Stimulated activated CD8-positive, alpha-beta memory T cell treated with anti-CD3 and anti-CD28 coated beads, Interleukin-15, amount 100 ng/mL, for 48 hours (primary cell): ENCODE data around the gene ZNF483.
"Not testable (repeated sequence)": the region's sequence is repeated elsewhere in the genome, so short reads cannot be mapped to it uniquely, and the experiment has no call there.

Experiments used
- DNase-seq, 2 donors: peaks; one replicate each; pipeline ENCODE4 v3.0.0-alpha.2; 2020; ENCODE audit warnings: low read depth in 2 of 2

Gene ZNF483

DNA sequence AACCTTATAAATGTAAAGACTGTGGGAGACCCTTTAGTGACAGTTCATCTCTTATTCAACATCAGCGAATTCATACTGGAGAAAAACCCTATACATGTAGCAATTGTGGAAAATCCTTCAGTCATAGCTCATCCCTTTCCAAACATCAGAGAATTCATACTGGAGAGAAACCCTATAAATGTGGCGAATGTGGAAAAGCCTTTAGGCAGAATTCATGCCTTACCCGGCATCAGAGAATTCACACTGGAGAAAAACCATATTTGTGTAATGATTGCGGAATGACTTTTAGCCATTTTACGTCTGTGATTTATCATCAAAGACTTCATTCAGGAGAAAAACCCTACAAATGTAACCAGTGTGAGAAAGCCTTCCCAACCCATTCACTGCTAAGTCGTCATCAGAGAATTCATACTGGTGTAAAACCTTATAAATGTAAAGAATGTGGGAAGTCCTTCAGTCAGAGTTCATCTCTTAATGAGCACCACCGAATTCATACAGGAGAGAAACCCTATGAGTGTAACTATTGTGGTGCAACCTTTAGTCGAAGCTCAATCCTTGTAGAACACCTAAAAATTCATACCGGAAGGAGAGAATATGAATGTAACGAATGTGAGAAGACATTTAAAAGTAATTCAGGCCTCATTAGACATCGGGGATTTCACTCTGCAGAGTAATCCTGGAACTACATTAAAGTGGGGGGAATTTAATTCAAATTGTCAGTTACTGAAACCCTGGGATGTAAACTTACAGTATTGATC lies 17.7 kb downstream of the ZNF483 start:
- DNase-seq: no peak

DNA sequence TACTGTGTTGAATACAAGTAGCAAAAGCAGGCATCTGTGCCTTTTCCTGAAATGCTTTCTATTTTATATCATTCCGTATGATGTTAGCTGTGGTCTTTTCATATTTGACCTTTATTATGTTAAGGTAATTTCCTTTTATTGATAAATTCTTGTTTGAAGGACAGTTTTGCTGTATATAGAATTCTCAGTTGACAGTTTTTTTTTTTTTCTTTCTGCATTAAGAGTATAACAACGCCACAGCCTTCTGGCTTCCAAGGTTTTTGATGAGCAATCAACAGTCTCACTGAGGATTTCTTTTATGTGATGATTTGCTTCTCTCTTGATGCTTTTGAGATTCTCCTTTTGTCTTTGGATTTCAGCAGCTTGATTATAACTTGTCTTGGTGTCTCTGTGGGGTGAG lies 23.6 kb downstream of the ZNF483 start:
- no peak for DNase-seq

DNA sequence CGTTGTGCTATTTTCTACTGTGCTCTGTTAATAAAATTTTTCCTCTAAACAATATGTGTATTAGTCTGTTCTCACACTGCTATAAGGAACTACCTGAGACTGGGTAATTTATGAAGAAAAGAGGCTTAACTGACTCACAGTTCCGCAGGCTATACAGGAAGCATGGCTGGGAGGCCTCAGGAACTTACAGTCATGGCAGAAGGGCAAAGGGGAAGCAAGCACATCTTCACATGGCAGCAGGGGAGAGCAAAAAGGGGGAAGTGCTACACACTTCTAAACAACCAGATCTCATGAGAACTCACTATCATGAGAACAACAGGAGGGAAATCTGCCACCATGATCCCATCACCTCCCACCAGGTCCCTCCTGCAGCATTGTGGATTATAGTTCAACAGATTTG lies 30.4 kb downstream of the ZNF483 start:
- DNase-seq: not testable (repeated sequence)

DNA sequence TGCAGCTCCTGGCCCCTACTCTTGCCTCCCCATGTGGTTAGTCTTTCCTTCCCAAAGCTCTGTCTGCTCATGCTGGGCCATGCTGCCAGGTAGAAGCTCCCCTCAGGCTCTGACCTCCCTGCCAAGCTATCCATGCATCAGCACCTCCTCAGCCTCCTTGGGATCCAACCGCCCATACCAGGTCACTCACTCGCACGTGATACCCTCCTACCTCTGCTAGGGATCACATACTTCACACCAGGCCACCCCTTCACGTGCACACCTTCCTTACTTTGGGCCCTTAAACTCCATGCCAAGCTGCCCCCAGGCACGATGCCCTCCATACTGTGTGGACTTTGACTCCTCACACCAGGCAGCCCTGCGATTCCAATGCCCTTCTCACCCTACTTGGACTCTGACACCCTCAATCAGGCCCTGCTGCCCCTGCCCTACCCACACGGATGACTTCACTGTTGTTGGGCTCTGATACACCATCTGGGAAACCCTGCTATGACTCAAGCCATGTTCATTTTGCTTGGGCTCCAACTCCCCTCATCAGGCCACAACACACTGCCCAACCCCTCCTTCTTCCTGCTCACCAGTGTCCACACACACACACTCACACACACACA lies 34.1 kb downstream of the ZNF483 start:
- no peak for DNase-seq

DNA sequence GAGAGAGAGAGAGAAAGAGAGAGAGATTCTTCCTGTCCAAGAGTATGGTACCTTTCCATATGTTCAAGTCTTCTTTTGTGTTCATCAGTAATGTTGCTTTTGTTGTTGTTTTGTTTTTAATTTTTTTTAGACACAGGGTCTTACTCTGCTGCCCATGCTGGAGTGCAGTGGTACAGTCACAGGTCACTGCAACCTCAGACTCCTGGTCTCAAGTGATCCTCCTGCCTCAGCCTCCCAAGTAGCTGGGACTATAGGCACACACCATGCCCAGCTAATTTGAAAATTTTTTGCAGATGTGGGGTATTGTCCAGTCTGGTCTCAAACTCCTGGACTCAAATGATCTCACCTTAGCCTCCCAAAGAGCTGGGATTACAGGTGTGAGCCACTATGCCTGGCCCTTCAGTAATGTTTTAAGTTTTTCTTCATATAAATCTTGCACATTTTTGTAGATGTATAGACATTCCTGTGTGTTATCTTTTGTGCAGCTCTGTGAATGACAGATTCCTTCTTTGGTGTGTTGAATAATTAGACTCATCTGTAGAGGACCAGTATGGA lies 36.3 kb downstream of the ZNF483 start:
- DNase-seq: no peak

DNA sequence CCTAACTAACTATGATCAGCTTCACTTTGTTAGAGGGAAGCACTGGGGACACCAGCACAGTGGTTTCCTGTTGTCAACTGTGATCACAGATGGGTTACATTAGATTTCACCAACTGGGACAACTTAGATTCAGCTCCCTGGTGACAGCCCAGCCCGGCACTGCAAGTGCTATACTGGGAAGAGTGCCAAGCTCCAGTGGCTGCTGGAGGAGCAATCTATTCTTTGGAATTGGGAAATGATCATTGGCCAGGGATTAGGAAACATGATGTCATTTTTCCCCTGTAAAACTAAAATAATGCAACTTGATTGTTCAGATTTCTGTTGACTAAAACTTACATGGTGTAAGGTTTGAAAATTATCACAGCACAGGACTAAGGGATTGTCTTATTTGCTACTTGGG lies 41.3 kb downstream of the ZNF483 start:
- no peak for DNase-seq

DNA sequence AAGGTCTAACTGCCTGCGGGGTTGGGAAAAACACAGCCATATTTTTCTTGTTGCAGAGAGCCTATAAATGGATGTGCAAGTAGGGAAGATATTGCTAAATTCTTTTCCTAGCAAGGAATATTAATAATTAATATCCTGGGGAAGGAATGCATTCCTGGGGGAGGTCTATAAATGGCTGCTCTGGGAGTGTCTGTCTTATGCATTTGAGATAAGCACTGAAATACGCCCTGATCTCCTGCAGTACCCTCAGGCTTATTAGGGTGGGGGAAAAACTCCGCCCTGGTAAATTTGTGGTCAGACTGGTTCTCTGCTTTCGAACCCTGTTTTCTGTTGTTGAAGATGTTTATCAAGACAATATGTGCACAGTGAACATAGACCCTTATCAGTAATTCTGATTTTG lies 43.1 kb downstream of the ZNF483 start:
- not testable (repeated sequence) for DNase-seq

DNA sequence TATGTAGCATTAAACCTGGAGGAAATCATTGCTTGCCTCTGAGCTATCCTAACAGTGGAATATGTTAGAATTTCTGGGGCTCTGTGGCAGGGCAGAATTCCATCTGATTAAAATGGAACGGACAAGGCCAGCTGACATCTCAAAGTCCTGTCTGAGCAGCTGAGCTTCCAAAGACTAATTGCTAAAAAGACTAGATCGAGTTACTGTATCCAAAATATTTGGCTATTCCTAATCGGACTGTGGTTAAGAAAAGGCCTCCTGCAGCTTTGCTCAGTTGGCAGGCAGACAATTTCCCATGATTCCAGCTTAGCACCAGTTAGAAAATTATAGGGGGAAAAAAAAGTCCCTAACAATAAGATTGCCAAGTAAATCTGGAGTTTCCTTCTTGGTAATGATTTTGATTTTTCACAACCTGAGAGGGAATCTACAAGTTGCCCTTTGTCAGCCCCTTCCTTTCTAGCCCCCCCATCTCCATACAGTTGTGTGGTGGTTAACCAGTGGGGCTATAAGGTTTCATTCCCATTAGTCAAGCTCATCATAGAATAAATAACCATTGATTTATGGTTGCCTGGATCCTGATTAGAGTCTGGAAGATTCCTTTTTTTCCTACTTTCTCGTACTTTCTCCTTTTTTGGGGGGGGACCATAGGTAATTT lies 48.1 kb downstream of the ZNF483 start:
- no peak for DNase-seq

DNA sequence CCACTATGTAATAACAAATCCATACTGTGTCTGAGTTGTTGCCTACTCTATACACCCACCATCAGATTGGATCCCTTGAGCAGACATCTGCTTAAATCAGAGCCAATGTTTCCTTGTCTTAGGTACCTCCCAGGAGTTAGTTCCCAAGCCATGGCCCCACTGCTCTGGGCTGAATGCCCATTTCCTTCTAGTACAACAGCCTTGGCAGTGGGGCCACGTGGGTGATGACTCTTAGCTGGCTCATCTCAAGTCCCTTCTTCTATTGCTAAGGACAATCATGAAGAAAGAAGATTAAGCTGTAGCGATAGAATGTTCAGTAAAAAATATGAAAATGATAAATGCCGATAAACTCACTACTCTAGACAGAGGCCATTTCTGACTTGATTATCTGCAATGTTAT lies 57.9 kb downstream of the ZNF483 start:
- no peak for DNase-seq

DNA sequence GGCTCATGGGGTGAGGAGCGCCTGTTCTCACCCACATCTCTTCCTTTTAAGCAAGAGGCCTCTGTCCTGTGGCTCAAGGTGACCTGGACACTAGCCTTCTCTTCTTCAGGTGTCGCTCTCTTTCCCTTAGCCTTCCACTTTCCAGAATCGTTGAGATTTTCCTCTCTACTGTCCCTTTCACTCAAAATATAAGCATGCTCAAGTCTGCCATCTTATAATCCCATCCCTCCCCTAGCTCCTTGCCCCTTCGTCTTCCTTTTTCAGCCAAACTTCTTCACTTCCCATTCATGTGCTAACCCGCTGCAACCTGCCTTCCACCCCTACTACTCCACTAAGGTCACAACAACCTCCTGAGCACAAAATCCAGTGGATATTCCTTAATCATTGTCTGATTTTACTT lies 61.4 kb downstream of the ZNF483 start:
- DNase-seq: no peak

DNA sequence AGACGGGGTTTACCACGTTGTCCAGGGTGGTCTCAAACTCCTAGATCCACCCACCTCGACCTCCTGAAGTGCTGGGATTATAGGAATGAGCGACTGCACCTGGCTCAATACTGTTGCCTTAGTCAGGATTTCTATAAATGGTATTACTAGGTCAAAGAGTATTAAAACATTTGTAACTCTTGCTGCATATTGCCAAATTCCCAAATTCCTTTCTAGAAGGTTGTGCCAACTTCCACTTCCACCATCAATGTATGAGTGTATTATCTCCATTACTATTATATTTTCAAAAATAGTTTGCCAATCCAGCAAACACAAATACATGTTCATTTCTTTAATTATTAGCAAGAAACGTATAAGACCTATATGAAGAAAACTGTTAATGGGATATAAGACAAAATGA lies 63.9 kb downstream of the ZNF483 start:
- no peak for DNase-seq

DNA sequence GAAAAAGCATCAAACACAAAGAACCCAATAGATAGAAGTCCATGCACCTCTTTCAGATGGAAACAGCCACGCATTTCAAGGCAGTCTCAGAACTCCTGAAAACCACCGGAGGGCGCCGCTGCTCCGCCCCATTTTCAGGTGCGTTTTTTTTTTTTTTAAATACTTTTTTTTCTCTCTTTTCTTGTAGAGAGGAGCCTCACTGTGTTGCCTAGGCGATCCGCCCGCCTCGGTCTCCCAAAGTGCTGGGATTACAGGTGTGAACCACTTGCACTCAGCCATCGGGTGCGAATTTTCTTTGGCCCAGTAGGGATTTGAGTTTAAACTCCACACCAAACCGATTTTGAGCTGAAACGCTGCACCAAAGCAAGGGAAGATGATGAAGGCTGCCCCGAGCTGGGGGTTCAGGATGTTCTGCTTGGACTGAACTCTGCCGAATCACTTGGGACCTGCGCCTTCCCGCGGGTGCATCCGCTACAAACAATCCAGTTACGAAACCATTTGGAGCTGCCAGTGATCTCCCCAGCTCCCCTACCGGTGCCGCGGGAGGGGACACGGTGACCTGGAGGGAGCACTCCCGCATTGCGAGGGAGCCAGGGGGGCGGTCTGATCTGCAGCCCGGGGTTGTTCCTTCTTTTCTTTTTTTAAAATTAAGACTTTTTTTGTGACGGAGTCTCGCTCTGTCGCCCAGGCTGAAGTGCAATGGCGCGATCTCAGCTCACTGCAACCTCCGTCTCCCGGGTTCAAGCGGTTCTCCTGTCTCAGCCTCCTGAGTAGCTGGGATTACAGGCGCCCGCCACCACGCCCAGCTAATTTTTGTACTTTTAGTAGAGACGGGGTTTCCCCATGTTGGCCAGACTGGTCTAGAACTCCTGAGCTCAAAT lies 73.1 kb downstream of the ZNF483 start:
- peak in 1 of 2 donors; percentile 13 for DNase-seq

DNA sequence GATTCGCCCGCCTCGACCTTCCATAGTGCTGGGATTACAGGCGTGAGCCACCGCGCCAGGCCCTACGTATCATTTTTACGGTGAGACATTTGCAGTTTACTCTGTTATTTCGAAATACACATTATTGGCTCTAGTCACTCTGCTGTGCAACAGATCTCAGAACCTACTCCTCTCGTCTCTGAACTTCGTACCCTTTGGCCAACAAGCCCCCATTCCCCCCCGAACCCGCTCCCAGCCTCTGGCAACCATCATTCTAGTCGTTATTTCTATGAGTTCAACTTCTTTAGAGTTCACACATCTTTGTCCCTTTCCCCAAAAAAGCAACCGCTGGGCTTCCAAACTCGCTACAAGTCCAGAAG lies 73.7 kb downstream of the ZNF483 start:
- DNase-seq: no peak

DNA sequence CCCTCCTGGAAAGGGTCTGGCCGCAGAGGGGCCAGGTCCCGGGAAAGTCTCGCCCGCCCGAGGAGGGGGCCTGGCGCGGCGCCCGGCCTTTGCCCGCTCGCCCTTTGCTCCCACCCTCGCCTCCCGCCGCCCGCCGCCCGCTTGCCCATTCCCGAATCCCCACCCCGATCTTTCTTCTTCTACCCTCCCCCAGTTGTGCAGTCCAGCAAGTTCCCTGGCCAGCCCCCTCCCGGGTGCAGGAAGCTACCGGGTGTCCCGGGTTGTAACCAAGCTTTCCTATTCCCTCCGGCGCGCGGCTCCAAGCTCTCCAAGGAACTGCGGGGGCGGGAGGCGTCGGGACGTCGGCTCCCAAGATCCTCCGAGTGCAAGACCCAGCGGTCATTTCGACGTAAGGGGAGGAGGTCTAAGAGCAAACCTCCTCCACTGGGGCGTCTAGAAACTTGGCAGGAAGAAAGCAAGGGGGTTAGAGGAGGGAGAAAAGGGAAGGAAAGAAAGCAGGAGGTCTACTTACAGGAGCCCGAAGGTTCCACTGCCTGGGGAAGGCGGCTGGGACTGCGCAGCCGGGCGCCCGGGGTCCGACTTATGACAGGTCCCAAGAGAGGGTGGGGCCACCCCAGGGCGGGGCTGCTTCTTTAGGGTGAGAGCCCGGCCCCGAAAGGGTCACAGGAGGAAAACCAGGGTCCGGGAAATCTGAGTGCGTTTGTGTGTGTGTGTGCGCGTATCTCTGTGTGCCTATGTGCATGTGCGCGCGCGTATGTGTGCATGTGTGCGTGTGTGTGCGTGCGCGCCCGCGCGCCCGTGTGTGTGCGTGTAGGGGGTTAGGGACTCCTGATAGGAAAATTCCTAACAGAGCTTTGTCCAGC lies 74.3 kb downstream of the ZNF483 start, which contains the start of gene PTGR1:
TSS of gene PTGR1 (minus strand) at position 556 of the 863 bp plus-strand sequence. CDS start 2,225 bp downstream, outside the sequence.
- no peak for DNase-seq

DNA sequence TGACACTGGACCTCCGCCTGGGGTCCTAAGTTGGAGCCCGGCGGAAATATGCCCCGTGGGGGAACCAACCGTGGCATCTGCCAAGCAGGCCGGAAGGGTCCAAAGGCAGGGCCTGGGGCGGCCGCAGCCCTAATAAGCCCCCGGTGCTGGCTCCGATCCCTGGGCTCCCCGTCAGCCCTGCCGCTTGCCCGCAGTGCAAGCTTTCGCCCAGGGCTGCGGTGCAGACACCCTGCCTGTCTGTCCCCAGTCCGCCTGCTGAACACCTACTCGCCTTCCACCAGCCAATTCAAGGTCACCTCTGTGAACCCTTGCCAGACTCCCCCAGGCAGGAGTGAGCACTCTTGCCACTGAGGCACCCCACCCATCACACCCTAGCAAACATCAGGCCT lies 75.0 kb downstream of the ZNF483 start:
- DNase-seq: no peak

DNA sequence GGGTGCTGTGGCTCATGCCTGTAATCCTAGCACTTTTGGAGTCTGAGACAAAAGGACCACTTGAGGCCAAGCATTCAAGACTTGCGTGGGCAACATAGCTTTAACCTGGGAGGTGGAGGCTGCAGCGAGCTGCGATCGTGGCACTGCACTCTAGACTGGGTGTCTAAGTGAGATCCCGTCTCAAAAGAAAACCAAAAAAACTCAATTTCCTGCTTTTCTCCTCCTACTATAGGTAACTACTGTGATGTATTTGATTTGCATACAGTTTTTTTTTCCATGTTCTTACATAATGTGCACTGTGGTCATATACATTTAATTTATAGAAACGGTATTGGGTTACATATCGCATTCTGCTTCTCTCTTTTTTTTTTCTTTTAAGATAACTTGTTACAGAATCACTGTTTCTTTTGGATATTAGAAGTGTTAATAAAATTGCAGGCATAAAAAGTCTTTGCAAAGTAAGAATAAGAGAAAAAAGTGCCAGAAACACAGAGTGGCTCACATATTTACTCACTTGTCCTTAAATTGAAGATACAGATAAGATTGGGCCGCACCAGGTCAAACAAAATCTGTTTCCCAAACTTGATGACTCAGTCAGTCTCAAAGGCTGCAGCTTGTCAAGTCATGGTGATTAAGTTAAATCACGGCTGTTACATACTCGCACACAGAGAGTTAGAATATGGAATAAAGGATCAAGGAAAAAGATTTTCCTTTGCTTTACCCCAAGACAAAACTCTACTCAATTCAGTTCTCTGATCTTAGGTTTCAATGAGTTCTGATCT lies 76.4 kb downstream of the ZNF483 start:
- DNase-seq: no peak

DNA sequence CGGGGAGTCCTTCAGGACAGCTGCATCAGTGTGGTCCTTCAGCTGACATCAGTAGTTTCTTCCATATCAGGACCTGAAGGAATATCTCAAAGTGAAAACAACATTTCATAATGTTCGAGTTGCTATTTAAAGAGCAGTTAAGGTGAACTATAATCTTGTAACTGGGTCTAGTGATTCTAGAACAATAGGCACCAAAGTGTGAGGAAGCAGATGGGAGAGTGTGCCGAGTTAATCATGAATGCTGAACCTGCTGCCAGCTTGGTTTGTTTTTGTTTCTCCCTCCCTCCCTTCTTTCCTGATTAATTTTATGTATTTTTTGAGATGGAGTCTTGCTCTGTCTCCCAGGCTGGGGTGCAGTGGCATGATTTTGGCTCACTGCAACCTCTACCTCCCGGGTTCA lies 78.1 kb downstream of the ZNF483 start:
- no peak for DNase-seq

DNA sequence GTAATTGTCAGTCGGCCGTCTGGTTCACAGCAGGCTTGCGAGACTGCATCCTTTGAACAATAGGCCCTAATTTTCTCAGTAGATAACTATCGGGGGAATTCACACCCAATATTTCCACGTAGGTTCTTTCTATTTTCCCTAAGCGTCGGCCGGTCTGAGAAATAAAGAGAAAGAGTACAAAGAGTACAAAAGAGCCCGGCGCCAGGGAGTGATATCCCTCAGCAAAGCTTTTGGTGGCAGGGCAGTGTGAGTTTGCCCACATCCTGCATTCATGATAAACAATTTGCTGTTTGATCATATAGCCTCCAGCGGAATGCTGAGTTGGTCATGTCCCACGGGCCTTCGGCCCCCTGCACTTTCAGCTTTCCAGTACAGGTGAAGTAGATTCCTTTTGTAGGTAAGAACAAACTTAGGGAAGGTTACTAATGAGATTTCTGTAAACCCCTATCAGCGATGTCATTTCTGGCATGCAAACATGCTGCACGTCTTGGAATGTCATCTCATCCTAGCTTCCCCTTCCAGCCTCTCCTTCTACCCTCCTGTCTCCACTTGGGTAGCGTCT lies 79.2 kb downstream of the ZNF483 start:
- DNase-seq: no peak

DNA sequence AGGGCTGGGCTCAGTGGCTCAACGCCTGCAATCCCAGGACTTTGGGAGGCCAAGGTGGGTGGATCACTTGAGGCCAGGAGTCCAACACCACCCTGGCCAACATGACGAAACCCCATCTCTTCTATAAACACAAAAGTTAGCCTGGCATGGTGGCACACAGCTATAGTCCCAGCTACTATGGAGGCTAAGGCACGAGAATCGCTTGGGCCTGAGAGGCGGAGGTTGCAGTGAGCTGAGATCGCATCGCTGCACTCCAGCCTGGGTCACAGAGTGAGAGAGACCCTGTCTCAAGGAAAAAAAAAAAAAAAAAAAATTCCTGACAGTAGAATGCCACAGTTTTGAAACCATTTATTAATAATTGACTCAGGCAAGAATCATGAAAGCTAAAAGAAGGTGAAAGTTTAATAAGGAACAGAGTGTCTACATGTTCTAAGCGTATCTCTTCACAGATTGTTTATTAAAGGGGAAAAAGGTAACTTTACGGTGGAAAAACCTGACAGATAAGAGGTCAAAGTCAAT lies 80.1 kb downstream of the ZNF483 start:
- no peak for DNase-seq
